ENCODE data around the gene RPL37. TPM values are rescaled to one million over a fixed set of nuclear protein-coding genes. Genes with fewer than 3 reads are reported as not detected.
"Not testable (repeated sequence)": the region's sequence is repeated elsewhere in the genome, so short reads cannot be mapped to it uniquely, and the experiment has no call there.

Gene RPL37
- polyA plus RNA-seq, 2 donors = 1,738 to 2,494 TPM

- Histone ChIP-seq H3K27ac (ENCODE audit: low read depth in 2 of 2, low read length in 1 of 2) (no peak overlapping the region), H3K36me3 (ENCODE audit: control insufficient read depth in 2 of 2, insufficient read depth in 2 of 2, low read length in 1 of 2) (no peaks in the 10 kb centered on the region), H3K4me1 (ENCODE audit: control insufficient read depth in 2 of 2, insufficient read depth in 2 of 2, low read length in 1 of 2) (no peaks in the 10 kb centered on the region), H3K4me3 (ENCODE audit: low read depth in 1 of 2, low read length in 2 of 2) (no peak overlapping the region), H3K9me3 (ENCODE audit: control insufficient read depth in 2 of 2, insufficient read depth in 1 of 2, low read depth in 1 of 2, low read length in 1 of 2) (peaks cover 0 to 2% of the 10 kb centered on the region in 2 donors), H3K27me3 (ENCODE audit: control insufficient read depth in 1 of 2, insufficient read depth in 2 of 2, low read length in 2 of 2) (no peaks in the 10 kb centered on the region)
- 76 to 83% methylated on average over 1 of the region's 1 CpG for WGBS, 2 donors
Observed at GRCh38 chr5:40869384-40869783, 34.4 kb upstream of the RPL37 start.

- Histone ChIP-seq H3K4me1 (ENCODE audit: control insufficient read depth in 2 of 2, insufficient read depth in 2 of 2, low read length in 1 of 2) (no peaks in the 10 kb centered on the region), H3K4me3 (ENCODE audit: low read depth in 1 of 2, low read length in 2 of 2) (no peak overlapping the region), H3K27ac (ENCODE audit: low read depth in 2 of 2, low read length in 1 of 2) (no peak overlapping the region), H3K9me3 (ENCODE audit: control insufficient read depth in 2 of 2, insufficient read depth in 1 of 2, low read depth in 1 of 2, low read length in 1 of 2) (peaks cover 0 to 2% of the 10 kb centered on the region in 2 donors), H3K27me3 (ENCODE audit: control insufficient read depth in 1 of 2, insufficient read depth in 2 of 2, low read length in 2 of 2) (no peaks in the 10 kb centered on the region), H3K36me3 (ENCODE audit: control insufficient read depth in 2 of 2, insufficient read depth in 2 of 2, low read length in 1 of 2) (no peaks in the 10 kb centered on the region)
- 73 to 81% methylated on average over 5 of the region's 5 CpGs for WGBS, 2 donors
Observed at GRCh38 chr5:40866844-40867243, 31.8 kb upstream of the RPL37 start.

GRCh38 chr5:40865004-40865403, 30.0 kb upstream of the RPL37 start:
- H3K36me3 ChIP-seq (ENCODE audit: control insufficient read depth in 2 of 2, insufficient read depth in 2 of 2, low read length in 1 of 2); H3K4me3 ChIP-seq (ENCODE audit: low read depth in 1 of 2, low read length in 2 of 2); H3K9me3 ChIP-seq (ENCODE audit: control insufficient read depth in 2 of 2, insufficient read depth in 1 of 2, low read depth in 1 of 2, low read length in 1 of 2); H3K4me1 ChIP-seq (ENCODE audit: control insufficient read depth in 2 of 2, insufficient read depth in 2 of 2, low read length in 1 of 2); H3K27ac ChIP-seq (ENCODE audit: low read depth in 2 of 2, low read length in 1 of 2); H3K27me3 ChIP-seq (ENCODE audit: control insufficient read depth in 1 of 2, insufficient read depth in 2 of 2, low read length in 2 of 2): not testable (repeated sequence)
- WGBS, 2 donors = 83 to 84% methylated on average over 5 of the region's 5 CpGs

- no peak overlapping the region for H3K4me3 ChIP-seq (ENCODE audit: low read depth in 1 of 2, low read length in 2 of 2)
- no peaks in the 10 kb centered on the region for H3K4me1 ChIP-seq (ENCODE audit: control insufficient read depth in 2 of 2, insufficient read depth in 2 of 2, low read length in 1 of 2)
- H3K36me3 ChIP-seq (ENCODE audit: control insufficient read depth in 2 of 2, insufficient read depth in 2 of 2, low read length in 1 of 2) = no peaks in the 10 kb centered on the region
- no peaks in the 10 kb centered on the region for H3K9me3 ChIP-seq (ENCODE audit: control insufficient read depth in 2 of 2, insufficient read depth in 1 of 2, low read depth in 1 of 2, low read length in 1 of 2)
- H3K27me3 ChIP-seq (ENCODE audit: control insufficient read depth in 1 of 2, insufficient read depth in 2 of 2, low read length in 2 of 2) = no peaks in the 10 kb centered on the region
- H3K27ac ChIP-seq (ENCODE audit: low read depth in 2 of 2, low read length in 1 of 2) = no peak overlapping the region
Observed at GRCh38 chr5:40860711-40861110, 25.7 kb upstream of the RPL37 start.

GRCh38 chr5:40853632-40854192, 18.7 kb upstream of the RPL37 start:
- no peaks in the 10 kb centered on the region for H3K9me3 ChIP-seq (ENCODE audit: control insufficient read depth in 2 of 2, insufficient read depth in 1 of 2, low read depth in 1 of 2, low read length in 1 of 2)
- no peak overlapping the region for H3K27ac ChIP-seq (ENCODE audit: low read depth in 2 of 2, low read length in 1 of 2)
- peaks cover 2 to 13% of the 10 kb centered on the region in 2 donors for H3K36me3 ChIP-seq (ENCODE audit: control insufficient read depth in 2 of 2, insufficient read depth in 2 of 2, low read length in 1 of 2)
- H3K4me1 ChIP-seq (ENCODE audit: control insufficient read depth in 2 of 2, insufficient read depth in 2 of 2, low read length in 1 of 2) = no peaks in the 10 kb centered on the region
- H3K27me3 ChIP-seq (ENCODE audit: control insufficient read depth in 1 of 2, insufficient read depth in 2 of 2, low read length in 2 of 2) = no peaks in the 10 kb centered on the region
- H3K4me3 ChIP-seq (ENCODE audit: low read depth in 1 of 2, low read length in 2 of 2) = no peak overlapping the region
- 70 to 74% methylated on average over 4 of the region's 4 CpGs for WGBS, 2 donors

GRCh38 chr5:40847525-40847924, 12.5 kb upstream of the RPL37 start:
- 90 to 100% methylated on average over 1 of the region's 1 CpG for WGBS, 2 donors
- H3K36me3 ChIP-seq (ENCODE audit: control insufficient read depth in 2 of 2, insufficient read depth in 2 of 2, low read length in 1 of 2) = peaks cover 0 to 12% of the 10 kb centered on the region in 2 donors
- no peaks in the 10 kb centered on the region for H3K9me3 ChIP-seq (ENCODE audit: control insufficient read depth in 2 of 2, insufficient read depth in 1 of 2, low read depth in 1 of 2, low read length in 1 of 2)
- no peak overlapping the region for H3K27ac ChIP-seq (ENCODE audit: low read depth in 2 of 2, low read length in 1 of 2)
- no peak overlapping the region for H3K4me3 ChIP-seq (ENCODE audit: low read depth in 1 of 2, low read length in 2 of 2)
- no peaks in the 10 kb centered on the region for H3K27me3 ChIP-seq (ENCODE audit: control insufficient read depth in 1 of 2, insufficient read depth in 2 of 2, low read length in 2 of 2)
- peaks cover 0 to 2% of the 10 kb centered on the region in 2 donors for H3K4me1 ChIP-seq (ENCODE audit: control insufficient read depth in 2 of 2, insufficient read depth in 2 of 2, low read length in 1 of 2)

- H3K9me3 ChIP-seq (ENCODE audit: control insufficient read depth in 2 of 2, insufficient read depth in 1 of 2, low read depth in 1 of 2, low read length in 1 of 2) = no peaks in the 10 kb centered on the region
- no peaks in the 10 kb centered on the region for H3K27me3 ChIP-seq (ENCODE audit: control insufficient read depth in 1 of 2, insufficient read depth in 2 of 2, low read length in 2 of 2)
- WGBS, 2 donors = 88 to 100% methylated on average over 2 of the region's 2 CpGs
- no peak overlapping the region for H3K4me3 ChIP-seq (ENCODE audit: low read depth in 1 of 2, low read length in 2 of 2)
- H3K36me3 ChIP-seq (ENCODE audit: control insufficient read depth in 2 of 2, insufficient read depth in 2 of 2, low read length in 1 of 2) = peaks cover 0 to 7% of the 10 kb centered on the region in 2 donors
- H3K4me1 ChIP-seq (ENCODE audit: control insufficient read depth in 2 of 2, insufficient read depth in 2 of 2, low read length in 1 of 2) = peaks cover 0 to 2% of the 10 kb centered on the region in 2 donors
- H3K27ac ChIP-seq (ENCODE audit: low read depth in 2 of 2, low read length in 1 of 2) = no peak overlapping the region
Observed at GRCh38 chr5:40846371-40846770, 11.3 kb upstream of the RPL37 start.

GRCh38 chr5:40844565-40844964, 9.5 kb upstream of the RPL37 start:
- WGBS, 2 donors = 87 to 97% methylated on average over 3 to 4 of the region's 4 CpGs
- no peak overlapping the region for H3K27ac ChIP-seq (ENCODE audit: low read depth in 2 of 2, low read length in 1 of 2)
- peaks cover 0 to 7% of the 10 kb centered on the region in 2 donors for H3K36me3 ChIP-seq (ENCODE audit: control insufficient read depth in 2 of 2, insufficient read depth in 2 of 2, low read length in 1 of 2)
- H3K4me3 ChIP-seq (ENCODE audit: low read depth in 1 of 2, low read length in 2 of 2) = no peak overlapping the region
- no peaks in the 10 kb centered on the region for H3K9me3 ChIP-seq (ENCODE audit: control insufficient read depth in 2 of 2, insufficient read depth in 1 of 2, low read depth in 1 of 2, low read length in 1 of 2)
- no peaks in the 10 kb centered on the region for H3K27me3 ChIP-seq (ENCODE audit: control insufficient read depth in 1 of 2, insufficient read depth in 2 of 2, low read length in 2 of 2)
- H3K4me1 ChIP-seq (ENCODE audit: control insufficient read depth in 2 of 2, insufficient read depth in 2 of 2, low read length in 1 of 2) = peaks cover 0 to 2% of the 10 kb centered on the region in 2 donors

- no peak overlapping the region for H3K27ac ChIP-seq (ENCODE audit: low read depth in 2 of 2, low read length in 1 of 2)
- H3K4me3 ChIP-seq (ENCODE audit: low read depth in 1 of 2, low read length in 2 of 2) = peak overlapping the region in 1 of 2 donors; percentile 56
Observed at GRCh38 chr5:40842351-40842750, 7.3 kb upstream of the RPL37 start.

GRCh38 chr5:40841068-40841805, 6.2 kb upstream of the RPL37 start, which contains the start of gene CARD6:
Gene CARD6, plus strand, starts transcription at chr5:40841367. Its CDS starts 16 bp downstream, at chr5:40841383.
- Histone ChIP-seq H3K4me3 (ENCODE audit: low read depth in 1 of 2, low read length in 2 of 2) (peak within 1 kb of the TSS; percentile 2 to 56), H3K9me3 (ENCODE audit: control insufficient read depth in 2 of 2, insufficient read depth in 1 of 2, low read depth in 1 of 2, low read length in 1 of 2) (no peaks in the 10 kb centered on the region), H3K4me1 (ENCODE audit: control insufficient read depth in 2 of 2, insufficient read depth in 2 of 2, low read length in 1 of 2) (peaks cover 0 to 2% of the 10 kb centered on the region in 2 donors), H3K27me3 (ENCODE audit: control insufficient read depth in 1 of 2, insufficient read depth in 2 of 2, low read length in 2 of 2) (no peaks in the 10 kb centered on the region), H3K27ac (ENCODE audit: low read depth in 2 of 2, low read length in 1 of 2) (peak within 1 kb of the TSS; percentile 74 to 87), H3K36me3 (ENCODE audit: control insufficient read depth in 2 of 2, insufficient read depth in 2 of 2, low read length in 1 of 2) (peaks cover 0 to 7% of the 10 kb centered on the region in 2 donors)
- WGBS, 2 donors = 18 to 20% methylated on average over 9 of the region's 9 CpGs

More at GRCh38 chr5:40842351-40842750, 7.3 kb upstream of the RPL37 start:
- 22 to 39% methylated on average over 2 of the region's 2 CpGs for WGBS, 2 donors
- Histone ChIP-seq H3K4me1 (ENCODE audit: control insufficient read depth in 2 of 2, insufficient read depth in 2 of 2, low read length in 1 of 2) (peaks cover 0 to 2% of the 10 kb centered on the region in 2 donors), H3K36me3 (ENCODE audit: control insufficient read depth in 2 of 2, insufficient read depth in 2 of 2, low read length in 1 of 2) (peaks cover 0 to 7% of the 10 kb centered on the region in 2 donors), H3K9me3 (ENCODE audit: control insufficient read depth in 2 of 2, insufficient read depth in 1 of 2, low read depth in 1 of 2, low read length in 1 of 2) (no peaks in the 10 kb centered on the region), H3K27me3 (ENCODE audit: control insufficient read depth in 1 of 2, insufficient read depth in 2 of 2, low read length in 2 of 2) (no peaks in the 10 kb centered on the region)

All from esophagus (tissue), 2 donors.